ENCODE measurements around the gene KLHDC10.
"Not testable (repeated sequence)": the region's sequence is repeated elsewhere in the genome, so short reads cannot be mapped to it uniquely, and the experiment has no call there.

The KLHDC10 gene

DNA sequence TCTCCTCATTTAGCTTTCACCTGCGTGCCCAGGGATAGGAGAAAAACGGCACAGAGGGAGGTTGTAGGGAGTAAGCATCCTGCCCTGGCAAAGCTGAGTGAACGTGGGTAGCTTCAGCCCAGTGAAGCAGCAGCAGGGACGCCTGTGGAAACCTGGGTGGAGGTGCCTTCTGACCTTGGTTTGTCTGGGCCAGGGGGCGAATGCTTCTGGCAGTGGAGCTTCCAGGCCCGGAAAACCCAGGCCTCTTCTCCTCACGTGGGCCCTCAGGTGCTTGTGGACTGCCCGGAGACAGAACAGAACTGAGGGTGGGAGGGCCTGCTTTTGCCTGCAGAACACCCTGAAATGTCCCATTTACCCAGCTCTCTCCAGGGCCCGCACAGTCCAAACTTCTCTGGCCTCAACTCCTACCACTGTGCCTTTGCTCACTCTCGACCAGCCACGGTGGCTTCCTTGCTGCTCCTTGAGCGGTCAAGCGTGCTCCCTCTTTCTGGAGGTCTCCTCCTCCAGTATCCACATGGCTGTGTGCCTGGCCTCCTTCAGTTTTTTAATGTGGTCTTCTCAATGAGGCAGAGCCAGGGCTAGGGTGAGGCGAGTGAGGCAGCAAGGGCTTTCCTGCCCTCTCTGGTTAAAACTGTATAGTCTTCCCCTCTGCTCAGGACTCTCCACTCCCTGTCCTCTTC lies 72.5 kb downstream of the KLHDC10 start:
- DNase-seq = no peak

DNA sequence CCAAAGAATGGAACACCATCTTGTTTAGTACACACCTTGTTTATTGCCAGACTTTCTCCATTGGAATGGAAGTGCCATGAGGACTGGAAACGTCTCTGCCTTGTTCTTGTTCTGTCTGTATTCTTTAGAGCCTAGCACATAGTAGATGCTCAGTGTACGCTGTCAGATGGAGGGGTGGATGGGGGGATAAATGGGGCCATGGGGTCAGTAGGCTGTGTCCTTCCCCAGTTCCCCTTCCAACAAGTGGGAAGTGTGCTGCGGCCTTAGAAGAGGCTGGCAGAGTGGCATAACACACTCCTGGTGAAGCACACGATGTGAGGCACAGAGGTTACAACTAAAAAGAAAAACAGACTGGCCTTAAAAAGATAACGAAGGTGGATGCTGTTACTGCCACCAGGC lies 73.0 kb downstream of the KLHDC10 start:
- DNase-seq = no peak

DNA sequence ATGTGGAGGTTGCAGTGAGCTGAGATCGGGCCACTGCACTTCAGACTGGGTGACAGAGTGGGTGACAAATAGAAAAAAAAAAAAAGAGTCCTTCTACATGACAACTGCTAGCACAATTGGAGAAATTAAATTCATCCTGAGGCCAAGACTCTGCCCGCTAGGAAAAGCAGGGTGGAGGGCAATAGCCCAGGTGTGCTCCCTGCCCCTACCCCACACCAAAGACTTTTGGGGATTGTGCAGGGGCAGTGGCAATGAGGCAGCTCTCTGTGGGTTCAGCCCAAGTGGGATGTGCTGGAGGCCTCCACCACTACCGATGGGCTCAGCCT lies 73.6 kb downstream of the KLHDC10 start:
- no peak for DNase-seq

DNA sequence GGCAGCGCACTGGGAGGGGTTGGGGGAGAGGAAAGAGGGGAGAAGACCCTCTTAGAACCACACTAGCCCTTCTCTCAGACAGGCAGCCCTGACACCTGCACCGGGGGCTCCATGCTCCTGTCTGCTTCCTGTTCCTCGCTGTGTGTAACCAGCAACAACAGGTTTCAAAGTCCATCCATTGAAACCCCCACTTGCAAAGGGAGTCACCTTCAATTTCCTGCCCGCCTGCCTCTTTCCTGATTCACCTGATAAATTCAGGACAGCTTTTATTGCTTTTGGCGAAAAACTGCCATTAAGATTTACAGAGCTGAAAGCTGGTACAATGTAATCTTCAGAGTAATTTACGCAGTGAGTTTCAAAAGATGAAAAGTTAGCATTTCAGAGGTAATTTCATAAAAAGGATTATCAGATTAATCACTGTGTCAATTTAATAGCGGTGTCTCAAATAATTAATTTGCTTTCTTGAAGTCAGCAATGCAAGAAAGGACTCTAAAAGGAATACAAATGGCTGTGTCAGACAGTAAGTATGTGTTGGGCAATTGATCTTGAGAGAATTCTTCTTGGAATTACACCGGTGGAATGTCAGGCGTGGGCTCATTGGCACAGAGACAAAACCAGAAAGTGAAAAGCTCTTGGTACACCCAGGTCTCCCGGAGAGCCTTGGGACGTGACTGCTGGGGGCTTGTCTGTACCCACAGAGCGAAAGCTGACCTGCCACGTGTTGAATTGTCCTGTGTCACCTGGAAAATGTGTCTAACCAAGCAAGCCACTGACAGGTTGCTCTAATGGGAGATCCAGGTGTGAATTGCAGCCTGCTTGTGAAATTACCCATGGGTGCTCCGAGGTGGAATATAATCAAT lies 74.2 kb downstream of the KLHDC10 start:
- DNase-seq = no peak

DNA sequence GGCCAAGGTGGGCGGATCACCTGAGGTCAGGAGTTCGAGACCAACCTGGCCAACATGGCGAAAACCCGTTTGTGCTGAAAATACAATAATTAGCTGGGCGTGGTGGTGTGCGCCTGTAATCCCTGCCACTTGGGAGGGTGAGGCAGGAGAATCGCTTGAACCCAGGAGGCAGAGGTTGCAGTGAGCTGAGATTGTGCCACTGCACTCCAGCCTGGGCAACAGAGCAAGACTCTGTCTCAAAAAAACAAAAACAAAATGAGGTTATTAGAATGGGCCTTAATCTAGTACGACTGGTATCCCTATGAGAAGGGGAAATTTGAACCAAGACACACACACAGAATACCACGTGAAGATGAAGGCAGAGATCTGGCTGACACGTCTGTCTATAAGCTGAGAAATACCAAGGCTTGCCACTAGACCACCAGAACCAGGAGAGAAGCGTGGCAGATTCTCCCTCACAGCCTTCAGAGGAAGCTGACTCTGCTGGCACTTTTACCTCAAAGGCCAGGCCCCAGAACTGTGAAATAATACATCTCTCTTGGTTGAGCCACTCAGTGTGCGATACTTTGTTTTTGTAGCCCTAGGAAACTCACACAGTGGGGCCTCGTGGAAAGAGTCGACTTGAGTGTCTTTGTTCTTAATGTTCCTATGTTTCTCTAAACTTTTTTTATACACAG lies 75.2 kb downstream of the KLHDC10 start:
- no peak for DNase-seq

DNA sequence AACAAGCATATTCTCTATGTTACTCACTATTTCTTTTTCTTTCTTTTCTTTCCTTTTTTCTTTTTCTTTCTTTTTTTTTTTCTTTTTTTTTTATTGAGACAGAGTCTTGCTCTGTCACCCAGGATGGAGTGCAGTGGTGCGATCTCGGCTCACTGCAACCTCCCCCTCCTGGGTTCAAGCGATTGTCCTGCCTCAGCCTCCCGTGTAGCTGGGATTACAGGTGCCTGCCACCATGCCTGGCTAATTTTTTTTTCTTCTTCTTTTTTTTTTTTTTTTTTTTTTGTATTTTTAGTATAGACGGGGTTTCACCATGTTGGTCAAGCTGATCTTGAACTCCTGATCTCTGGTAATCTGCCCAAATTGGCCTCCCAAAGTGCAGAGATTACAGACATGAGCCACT lies 75.8 kb downstream of the KLHDC10 start:
- not testable (repeated sequence) for DNase-seq

DNA sequence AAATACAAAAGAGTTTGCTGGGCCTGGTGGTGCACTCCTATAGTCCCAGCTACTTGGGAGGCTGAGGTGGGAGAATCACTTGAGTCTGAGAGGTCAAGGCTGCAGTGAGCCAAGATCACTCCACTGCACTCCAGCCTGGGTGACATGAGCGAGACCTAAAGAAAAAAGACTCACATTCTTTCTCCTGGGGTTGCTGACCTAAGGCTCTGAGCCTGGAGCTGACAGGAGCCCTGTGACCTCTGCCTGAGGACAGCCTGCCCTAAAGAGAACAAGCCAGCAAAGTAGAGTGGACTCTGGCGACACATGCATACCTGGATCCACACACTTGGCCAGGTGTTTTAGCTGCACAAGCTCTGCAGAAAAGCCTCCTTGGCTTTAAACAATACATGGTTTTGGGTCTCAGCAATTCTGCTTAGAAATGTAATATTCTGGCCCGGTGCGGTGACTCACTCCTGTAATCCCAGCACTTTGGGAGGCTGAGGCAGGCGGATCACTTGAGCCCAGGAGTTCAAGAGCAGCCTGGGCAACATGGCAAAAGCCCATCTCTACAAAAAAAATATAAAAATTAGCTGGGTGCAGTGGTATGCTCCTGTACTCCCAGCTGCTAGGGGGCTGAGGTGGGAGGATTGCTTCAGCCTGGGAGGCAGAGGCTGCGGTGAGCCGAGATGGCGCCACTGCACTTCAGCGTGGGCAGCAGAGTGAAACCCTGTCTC lies 76.5 kb downstream of the KLHDC10 start:
- DNase-seq = no peak

DNA sequence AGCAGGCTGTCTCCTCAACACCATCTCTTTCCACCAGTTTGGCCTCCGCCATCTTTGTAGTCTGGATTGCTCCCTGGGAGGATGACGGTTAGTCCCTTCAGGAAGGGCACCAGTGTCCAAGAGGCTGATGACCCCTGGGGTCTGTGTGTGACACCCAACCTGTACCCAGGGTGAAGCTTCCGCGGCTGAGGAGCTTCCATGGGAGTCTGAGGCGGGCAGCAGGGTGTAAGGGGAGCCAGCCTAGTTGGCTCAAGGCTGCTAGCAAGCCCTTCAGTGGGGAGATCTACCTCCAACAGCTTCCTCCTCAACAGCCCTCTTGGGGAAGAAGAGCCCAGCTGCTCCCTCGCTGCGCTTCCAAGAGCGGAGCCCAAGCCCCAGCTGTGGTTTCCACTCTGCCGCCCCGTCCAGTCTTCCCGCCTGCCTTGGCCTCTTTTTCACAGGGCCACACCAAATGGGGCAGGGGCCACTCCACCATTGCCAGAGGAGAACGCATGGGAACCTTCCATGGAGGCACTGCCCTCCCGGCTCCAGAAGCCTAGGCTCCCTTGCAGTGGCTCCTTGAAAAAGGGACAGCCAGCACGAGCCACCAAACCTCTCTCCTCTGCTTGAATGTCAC lies 77.5 kb downstream of the KLHDC10 start:
- DNase-seq = no peak

DNA sequence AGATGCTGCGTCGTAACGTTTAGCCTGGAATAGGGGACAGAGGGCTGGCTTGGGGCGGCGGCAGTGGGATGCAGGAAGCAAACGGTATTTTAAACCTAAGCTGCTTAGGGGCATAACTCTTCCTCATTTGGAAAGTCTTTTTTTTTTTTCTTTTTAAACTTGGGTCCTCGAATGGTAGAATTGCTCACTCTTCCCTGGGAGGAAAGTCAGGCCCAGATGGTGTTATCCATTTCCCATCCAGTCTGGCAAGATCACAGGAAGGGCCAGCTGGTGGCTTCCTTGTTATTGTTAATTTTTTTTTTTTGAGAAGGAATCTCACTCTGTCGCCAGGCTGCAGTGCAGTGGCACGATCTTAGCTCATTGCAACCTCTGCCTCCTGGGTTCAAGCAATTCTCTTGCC lies 78.2 kb downstream of the KLHDC10 start:
- no peak for DNase-seq

DNA sequence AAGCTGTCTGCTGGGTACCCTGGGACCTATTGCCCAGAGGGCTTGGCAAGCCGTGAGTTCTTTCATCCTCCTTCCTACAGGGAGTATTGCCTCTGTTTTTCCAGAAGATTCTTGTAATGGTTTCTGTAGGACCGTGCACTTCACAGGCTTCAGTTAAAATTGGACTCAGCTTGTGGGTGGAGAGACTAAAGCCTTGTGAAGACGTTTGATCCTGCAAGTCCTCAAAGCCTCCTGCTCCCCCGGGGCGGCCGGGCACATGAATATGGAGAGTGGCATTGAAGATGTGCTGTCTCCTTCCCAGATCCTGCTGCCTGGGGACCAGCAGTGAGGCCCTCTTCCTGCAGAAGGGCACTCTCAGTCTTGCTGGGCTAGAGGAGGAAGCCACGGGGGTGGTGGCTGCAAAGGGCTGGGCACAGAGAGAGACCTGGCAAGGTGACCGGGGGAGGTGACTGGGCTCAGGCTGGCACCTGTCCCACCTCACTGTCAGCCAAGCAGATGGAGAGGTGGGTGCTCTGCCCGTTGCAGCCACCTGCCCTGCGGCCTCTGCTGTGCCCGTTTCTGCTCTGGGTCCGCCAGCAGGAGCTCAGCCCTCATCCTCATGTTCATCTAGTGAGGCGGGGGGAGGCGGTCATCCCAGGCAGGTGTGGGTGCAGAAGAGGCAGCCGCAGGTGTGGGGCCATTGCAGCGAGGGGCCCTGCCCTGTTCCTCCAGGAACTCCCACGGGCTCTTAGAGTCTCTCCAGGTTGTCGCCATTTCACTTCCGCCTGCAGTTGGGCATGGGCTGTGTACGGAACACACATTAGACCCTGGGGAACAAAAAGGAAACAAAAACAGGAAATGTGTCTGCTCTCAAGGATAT lies 79.2 kb downstream of the KLHDC10 start:
- DNase-seq = no peak

DNA sequence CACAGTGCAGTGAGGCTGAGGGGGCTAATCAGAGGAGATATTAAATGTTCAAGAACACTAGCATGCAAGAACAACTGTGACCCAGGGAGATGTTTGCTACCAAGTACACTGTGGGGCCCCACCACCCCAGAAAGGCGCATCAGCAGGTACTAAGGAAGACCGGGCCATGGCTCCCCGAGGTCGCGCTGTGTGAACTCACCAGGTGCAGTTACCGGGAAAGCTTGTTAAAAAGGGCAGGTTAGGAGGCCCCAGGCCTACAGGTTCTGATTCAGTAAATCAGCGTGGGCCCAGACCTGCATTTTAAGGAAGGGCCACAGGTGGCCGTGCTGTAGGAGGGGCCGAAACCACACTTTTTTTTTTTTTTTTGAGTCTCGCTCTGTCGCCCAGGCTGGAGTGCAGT lies 80.3 kb downstream of the KLHDC10 start:
- no peak for DNase-seq

DNA sequence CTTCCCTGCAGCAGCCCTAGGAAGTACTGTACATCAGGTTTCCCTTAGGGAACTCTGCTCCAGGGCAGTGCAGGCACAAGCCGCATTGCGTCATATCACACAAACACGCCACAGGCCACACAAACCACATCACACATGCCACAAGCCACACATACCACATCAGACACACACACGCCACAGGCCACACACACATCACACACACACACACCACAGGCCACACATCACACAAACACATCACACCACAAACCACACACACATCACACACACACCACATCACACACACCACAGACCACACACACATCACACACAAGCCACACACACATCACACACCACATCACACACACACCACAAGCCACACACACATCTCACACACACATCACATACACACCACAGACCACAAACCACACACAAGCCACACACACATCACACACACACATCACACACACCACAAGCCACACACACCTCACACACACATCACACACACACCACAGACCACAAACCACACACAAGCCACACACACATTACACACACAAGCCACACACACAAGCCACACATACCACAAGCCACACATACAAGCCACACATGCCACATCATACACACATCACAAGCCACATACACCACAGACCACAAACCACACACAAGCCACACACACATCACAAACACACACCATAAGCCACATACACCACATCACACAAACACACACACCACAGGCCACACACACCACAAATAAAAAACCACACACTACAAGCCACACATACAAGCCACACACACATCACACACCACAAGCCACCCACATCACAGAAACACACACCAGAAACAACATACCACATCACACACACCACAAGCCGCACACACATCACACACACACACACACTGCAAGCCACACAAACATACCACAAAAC lies 81.5 kb downstream of the KLHDC10 start:
- DNase-seq = peak in 4 of 6 experiments; percentile 15 to 47 (median 30)

DNA sequence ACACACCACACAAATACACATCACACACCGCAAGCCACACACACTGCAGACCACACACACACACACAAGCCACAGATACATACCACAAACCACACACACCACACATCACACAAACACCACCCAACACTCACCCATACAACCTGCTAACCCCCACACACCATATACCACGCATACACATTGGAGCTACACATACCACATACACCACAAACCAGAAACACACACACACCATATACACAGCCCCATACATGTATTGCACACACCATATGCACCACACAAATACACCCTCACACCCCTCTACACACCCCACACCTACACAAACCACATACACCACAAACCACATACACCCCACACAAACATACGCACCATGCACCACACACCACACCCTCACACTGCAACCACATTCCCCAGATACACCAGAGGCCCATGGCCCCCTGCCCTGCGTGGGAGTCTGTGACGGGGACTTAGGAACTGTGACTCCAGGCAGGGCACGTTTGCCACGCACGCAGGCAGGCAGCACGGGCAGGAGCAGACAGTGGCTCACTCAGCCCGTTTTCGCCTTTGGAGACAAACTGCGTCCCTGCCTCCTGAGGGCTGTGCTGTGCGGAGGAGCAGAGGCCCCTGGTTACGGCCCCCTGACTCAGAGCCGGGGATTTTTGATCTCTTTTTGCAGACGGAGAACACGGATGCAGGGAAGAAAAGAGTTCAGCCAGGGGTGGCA lies 82.3 kb downstream of the KLHDC10 start:
- no peak for DNase-seq

DNA sequence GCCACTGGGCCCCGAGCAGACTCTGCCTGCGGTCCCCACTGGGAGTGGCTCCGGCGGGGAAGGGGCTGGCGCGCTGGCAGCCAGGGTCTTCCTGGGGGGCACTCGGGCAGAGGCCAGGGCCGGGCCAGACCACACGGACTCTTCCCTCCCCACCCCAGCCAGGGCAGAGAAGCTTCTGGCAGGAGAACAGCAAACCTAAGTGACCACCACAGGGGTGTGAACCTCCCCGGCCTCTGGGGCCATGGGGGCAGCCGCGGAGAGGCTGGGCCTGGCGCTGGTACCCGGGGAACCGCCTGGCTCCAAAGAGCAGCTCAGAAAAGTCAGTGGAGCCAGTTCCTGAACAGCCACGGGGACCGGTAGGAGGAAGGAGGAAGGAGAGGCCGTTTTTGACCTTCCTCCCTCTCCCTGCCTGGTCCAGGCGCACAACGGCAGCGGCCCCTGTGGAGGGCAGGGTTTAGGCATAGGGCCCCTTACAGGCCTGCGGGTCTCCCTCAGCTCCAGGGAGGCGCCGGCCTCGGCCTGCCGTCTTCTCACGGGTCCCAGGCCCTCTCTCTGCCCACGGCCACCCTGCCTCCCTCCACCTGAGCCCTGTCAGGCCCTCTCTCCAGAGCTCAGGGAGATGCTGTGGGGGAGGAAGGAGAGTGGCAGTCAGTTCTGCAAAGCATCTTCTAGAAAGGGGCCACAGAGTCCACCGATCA lies 83.0 kb downstream of the KLHDC10 start:
- no peak for DNase-seq

DNA sequence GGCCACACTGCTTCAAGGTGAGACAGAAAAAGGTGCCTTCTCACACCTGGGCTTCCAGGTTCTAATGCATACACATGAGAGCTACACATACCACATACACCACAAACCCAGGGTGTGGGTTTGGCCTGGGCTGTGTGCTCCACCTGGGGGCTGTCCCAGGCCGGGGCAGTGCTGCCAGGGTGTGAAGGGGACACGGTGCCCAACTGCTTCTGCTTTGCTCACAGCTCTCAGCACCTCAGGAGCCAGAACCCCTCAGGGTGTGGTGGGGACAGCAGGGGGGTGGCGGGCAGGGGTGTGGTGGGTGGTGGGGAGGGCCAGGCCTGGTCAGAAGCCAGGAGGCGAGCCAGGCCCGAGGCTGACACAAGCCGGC lies 83.8 kb downstream of the KLHDC10 start:
- no peak for DNase-seq

DNA sequence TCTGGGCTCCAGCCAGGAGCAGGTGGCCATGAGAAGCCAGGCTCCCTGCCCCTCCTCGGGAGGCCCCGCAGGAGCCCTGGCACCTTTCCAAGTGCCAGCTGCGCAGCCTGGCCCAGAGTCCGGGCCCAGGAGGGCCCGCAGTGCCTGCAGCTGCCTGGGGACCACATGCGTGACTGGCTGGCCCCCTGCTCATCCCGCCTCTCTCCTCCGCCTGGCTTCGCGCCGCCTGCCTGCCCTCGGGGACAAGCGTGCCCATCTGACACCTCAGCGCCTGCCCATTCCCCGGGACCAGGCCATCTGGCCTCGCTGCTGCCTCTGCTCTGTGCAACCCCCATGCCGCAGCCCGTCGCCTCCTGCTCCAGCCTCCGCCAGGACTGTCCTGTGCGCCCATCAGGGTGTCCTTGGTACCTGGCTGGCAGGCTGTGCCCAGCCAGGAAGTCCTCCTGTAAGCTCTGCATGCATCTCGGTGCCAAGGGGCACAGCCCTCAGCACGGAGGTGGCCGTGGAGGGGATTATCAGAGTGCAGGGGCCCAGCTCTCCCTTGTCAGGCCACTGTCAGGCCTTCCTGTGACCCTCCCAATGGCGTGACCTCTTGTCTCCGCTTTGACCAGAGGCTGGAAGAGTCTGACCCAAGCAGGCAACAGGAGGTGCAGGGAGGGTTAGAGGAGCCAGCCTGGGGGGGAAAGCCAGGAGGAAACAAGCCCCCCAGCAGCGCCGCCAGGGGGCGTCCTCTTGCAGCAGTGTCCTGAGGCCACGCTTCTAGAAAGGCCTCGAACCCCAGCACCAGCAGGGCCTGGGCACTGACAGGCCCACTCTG lies 84.4 kb downstream of the KLHDC10 start:
- DNase-seq = no peak

DNA sequence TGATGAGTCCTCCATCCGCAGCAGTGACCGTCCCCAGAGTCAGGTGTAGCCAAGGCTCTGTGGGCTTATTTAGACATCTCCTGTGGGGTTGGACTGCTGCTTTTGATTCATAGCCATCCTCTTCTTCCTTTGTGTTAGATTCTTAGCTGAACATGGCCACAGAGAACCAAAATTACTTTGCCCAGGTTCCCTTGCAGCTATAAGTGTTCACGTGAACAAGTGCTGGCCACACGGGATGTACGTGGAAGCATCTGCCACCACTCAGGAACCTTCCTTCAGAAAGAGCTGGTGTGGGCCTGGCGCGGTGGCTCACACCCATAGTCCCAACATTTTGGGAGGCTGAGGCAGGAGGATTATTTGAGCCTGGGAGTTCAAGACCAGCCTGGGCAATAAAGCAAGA lies 85.8 kb downstream of the KLHDC10 start:
- DNase-seq = no peak

DNA sequence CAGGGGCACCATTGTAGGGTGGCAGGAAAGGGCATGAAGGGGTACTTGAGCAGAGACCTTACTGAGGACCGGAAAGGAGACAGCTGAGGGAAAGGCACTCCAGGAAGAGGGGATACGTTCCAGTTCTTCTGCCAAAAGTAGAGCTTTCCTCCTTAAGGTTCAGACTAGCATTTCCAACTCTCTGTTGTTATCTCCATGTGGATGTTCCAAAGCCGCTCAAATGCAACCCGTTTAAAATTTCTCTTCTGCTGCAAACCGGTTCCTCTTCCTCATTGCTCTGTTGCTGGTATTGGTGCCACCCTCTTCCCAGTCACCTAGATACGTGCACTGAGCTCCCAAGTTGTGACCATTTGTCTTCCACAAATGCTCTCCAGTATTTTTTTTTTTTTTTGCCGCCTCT lies 87.4 kb downstream of the KLHDC10 start:
- no peak for DNase-seq

DNA sequence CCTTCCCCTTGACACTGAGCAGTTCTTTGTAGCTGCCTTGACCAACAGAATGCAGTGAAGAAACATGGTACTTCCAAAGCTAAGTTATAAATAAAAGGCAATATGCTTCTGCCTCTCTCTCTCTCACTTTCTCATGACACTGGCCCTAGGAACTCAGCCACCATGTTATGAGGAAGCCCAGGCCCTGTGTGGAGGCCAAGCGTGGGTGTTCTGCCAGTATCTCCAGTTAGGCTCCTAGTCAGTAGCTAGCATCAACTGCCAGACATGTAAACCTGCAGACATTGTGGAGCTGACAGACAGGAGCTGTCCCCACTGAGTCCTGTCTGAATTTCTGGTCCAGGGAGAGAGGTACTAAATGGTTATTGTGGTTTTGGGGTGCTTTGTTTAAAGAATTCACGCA lies 89.7 kb downstream of the KLHDC10 start:
- no peak for DNase-seq

All from stimulated activated naive CD4-positive, alpha-beta T cell (primary cell).